Measurements from ENCODE around the gene BMPER.
"Not testable (repeated sequence)": the region's sequence is repeated elsewhere in the genome, so short reads cannot be mapped to it uniquely, and the experiment has no call there.

Gene BMPER

GRCh38 chr7:34163956-34164355, 258.6 kb downstream of the BMPER start:
- Mint-ChIP-seq H3K9me3 (ENCODE audit: low read depth) (peaks cover 9% of the 10 kb centered on the region), H3K4me3 (no peak overlapping the region), H3K27ac (no peak overlapping the region)

GRCh38 chr7:34165466-34165865, 260.1 kb downstream of the BMPER start:
- no peak overlapping the region for H3K4me3 Mint-ChIP-seq
- peaks cover 9% of the 10 kb centered on the region for H3K9me3 Mint-ChIP-seq (ENCODE audit: low read depth)
- no peaks in the 10 kb centered on the region for H3K4me1 Mint-ChIP-seq (ENCODE audit: low read depth)
- no peaks in the 10 kb centered on the region for H3K36me3 Mint-ChIP-seq
- H3K27ac Mint-ChIP-seq, result no peak overlapping the region
- no peaks in the 10 kb centered on the region for H3K27me3 Mint-ChIP-seq

More at GRCh38 chr7:34163956-34164355, 258.6 kb downstream of the BMPER start:
- no peaks in the 10 kb centered on the region for H3K27me3 Mint-ChIP-seq
- H3K36me3 Mint-ChIP-seq, result no peaks in the 10 kb centered on the region
- no peaks in the 10 kb centered on the region for H3K4me1 Mint-ChIP-seq (ENCODE audit: low read depth)

GRCh38 chr7:34165927-34166550, 260.7 kb downstream of the BMPER start:
- Mint-ChIP-seq H3K27me3 (no peaks in the 10 kb centered on the region), H3K36me3 (no peaks in the 10 kb centered on the region), H3K4me3 (no peak overlapping the region), H3K27ac (no peak overlapping the region), H3K4me1 (ENCODE audit: low read depth) (no peaks in the 10 kb centered on the region), H3K9me3 (ENCODE audit: low read depth) (peaks cover 9% of the 10 kb centered on the region)

DNA sequence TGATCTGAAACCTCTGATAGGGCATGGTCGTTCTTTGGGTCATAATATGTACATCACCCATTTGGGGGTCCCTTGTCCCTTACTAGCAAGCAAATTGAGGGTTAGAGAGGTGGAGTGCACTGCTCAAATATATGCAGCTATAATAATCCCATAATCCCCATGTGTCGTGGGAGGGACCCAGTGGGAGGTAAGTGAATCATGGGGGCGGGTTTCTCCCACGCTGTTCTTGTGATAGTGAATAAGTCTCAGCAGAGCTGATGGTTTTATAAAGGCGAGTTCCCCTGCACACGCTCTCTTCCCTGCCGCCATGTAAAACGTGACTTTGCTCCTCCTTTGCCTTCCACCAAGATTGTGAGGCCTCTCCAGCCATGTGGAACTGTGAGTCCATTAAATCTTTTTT, 262.7 kb downstream of the BMPER start:
- H3K4me1 Mint-ChIP-seq (ENCODE audit: low read depth), result no peaks in the 10 kb centered on the region
- peaks cover 5% of the 10 kb centered on the region for H3K9me3 Mint-ChIP-seq (ENCODE audit: low read depth)
- no peak overlapping the region for H3K27ac Mint-ChIP-seq
- no peaks in the 10 kb centered on the region for H3K27me3 Mint-ChIP-seq
- H3K4me3 Mint-ChIP-seq, result no peak overlapping the region
- no peaks in the 10 kb centered on the region for H3K36me3 Mint-ChIP-seq

GRCh38 chr7:34174688-34175616, 269.6 kb downstream of the BMPER start:
- H3K27me3 Mint-ChIP-seq; H3K9me3 Mint-ChIP-seq (ENCODE audit: low read depth); H3K36me3 Mint-ChIP-seq; H3K4me3 Mint-ChIP-seq; H3K4me1 Mint-ChIP-seq (ENCODE audit: low read depth); H3K27ac Mint-ChIP-seq: not testable (repeated sequence)

DNA sequence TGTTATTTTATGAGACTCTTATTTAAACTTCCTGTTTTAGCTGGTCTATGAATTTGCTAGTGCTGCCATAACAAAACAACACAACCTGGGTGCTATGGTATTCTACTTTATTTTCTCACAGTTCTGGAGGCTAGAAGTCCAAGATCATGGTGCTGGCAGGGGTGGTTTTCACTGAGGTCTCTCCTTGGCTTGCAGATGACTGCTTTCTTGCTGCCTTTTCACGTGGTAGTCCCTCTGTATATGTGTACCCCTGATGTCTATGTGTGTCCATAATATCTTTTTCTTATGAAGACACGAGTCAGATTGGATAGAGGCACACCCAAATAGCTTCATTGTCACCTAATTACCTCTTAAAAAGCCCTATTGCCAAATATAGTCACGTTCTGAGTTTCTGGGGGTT, 270.5 kb downstream of the BMPER start:
- Mint-ChIP-seq H3K4me1 (ENCODE audit: low read depth) (no peaks in the 10 kb centered on the region), H3K36me3 (no peaks in the 10 kb centered on the region), H3K27ac (no peak overlapping the region), H3K4me3 (no peak overlapping the region), H3K27me3 (peaks cover 2% of the 10 kb centered on the region), H3K9me3 (ENCODE audit: low read depth) (no peaks in the 10 kb centered on the region)

DNA sequence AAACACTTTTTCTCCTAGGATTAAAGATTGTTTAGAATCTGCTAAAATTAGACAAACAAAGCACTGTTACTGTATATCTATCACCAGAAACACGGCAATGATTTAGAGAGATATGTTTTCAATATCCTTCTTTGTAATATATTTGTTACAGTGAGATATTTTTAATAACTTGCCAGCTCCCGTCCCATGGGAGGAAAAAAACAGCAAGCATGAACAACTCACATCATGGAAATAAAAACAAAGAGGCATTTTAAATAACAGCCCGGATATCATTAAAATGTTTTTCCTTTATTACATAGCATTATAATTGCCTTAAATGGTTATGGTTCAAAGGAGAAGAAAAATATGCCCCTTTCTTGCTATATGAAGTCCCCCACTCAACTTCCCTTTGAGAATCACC, 272.1 kb downstream of the BMPER start:
- no peaks in the 10 kb centered on the region for H3K9me3 Mint-ChIP-seq (ENCODE audit: low read depth)
- H3K27me3 Mint-ChIP-seq, result peaks cover 2% of the 10 kb centered on the region
- no peak overlapping the region for H3K27ac Mint-ChIP-seq

GRCh38 chr7:34181271-34181958, 276.1 kb downstream of the BMPER start:
- Mint-ChIP-seq H3K4me1 (ENCODE audit: low read depth) (no peaks in the 10 kb centered on the region), H3K27me3 (no peaks in the 10 kb centered on the region), H3K36me3 (no peaks in the 10 kb centered on the region), H3K4me3 (no peak overlapping the region), H3K27ac (no peak overlapping the region), H3K9me3 (ENCODE audit: low read depth) (no peaks in the 10 kb centered on the region)

More for the DNA sequence above, 272.1 kb downstream of the BMPER start:
- Mint-ChIP-seq H3K36me3 (no peaks in the 10 kb centered on the region), H3K4me1 (ENCODE audit: low read depth) (no peaks in the 10 kb centered on the region), H3K4me3 (no peak overlapping the region)

- Mint-ChIP-seq H3K4me1 (ENCODE audit: low read depth) (no peaks in the 10 kb centered on the region), H3K4me3 (no peak overlapping the region), H3K36me3 (no peaks in the 10 kb centered on the region), H3K27me3 (no peaks in the 10 kb centered on the region), H3K9me3 (ENCODE audit: low read depth) (no peaks in the 10 kb centered on the region), H3K27ac (no peak overlapping the region)
Observed at GRCh38 chr7:34184466-34184865, 279.1 kb downstream of the BMPER start.

- H3K4me3 Mint-ChIP-seq, result no peak overlapping the region
- H3K4me1 Mint-ChIP-seq (ENCODE audit: low read depth), result no peaks in the 10 kb centered on the region
- H3K27me3 Mint-ChIP-seq, result no peaks in the 10 kb centered on the region
- H3K27ac Mint-ChIP-seq, result no peak overlapping the region
- H3K36me3 Mint-ChIP-seq, result no peaks in the 10 kb centered on the region
- no peaks in the 10 kb centered on the region for H3K9me3 Mint-ChIP-seq (ENCODE audit: low read depth)
Observed at GRCh38 chr7:34187798-34188307, 282.5 kb downstream of the BMPER start.

DNA sequence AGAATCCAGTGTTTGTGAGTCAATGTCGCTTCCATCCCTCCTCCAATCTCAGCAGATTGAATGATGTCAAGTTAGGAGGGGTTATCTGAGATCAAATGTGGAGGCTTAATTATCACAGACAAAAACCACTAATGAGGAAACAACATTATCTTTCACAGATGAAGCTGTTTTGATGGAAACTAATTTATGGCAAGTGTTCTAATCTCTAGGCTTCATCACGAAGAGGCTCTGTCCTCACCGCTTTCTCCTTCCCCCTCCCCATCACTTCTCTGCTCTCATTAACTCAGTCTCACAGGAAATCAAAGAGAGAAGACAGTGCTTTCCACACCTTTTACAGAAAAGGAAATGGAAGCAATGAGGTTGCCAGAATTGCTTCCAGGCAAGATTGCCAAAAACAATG, 283.7 kb downstream of the BMPER start:
- no peaks in the 10 kb centered on the region for H3K9me3 Mint-ChIP-seq (ENCODE audit: low read depth)
- no peak overlapping the region for H3K27ac Mint-ChIP-seq
- no peaks in the 10 kb centered on the region for H3K27me3 Mint-ChIP-seq
- H3K4me3 Mint-ChIP-seq, result no peak overlapping the region
- H3K36me3 Mint-ChIP-seq, result no peaks in the 10 kb centered on the region
- H3K4me1 Mint-ChIP-seq (ENCODE audit: low read depth), result no peaks in the 10 kb centered on the region

DNA sequence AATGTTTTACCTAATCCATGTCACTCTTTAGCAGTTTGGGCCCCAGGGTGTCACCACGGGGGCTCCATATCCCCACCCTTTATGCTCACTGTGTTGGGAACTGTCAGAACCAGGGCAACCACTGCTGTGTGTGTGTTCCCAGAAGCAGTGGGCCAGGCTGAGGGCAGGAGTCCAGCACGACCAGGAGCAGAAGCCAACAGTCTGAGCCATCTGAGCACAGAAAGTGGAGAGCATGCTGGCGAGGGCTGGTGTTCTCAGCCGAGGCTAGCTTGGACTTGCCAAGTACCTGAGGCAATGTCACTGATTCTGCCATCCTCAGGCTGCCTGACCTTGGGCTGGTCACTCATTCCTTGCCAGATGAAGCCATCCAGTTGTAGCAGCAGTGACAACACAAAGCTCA, 285.0 kb downstream of the BMPER start:
- Mint-ChIP-seq H3K4me3 (no peak overlapping the region), H3K27ac (no peak overlapping the region), H3K4me1 (ENCODE audit: low read depth) (no peaks in the 10 kb centered on the region), H3K9me3 (ENCODE audit: low read depth) (no peaks in the 10 kb centered on the region), H3K36me3 (no peaks in the 10 kb centered on the region), H3K27me3 (no peaks in the 10 kb centered on the region)

DNA sequence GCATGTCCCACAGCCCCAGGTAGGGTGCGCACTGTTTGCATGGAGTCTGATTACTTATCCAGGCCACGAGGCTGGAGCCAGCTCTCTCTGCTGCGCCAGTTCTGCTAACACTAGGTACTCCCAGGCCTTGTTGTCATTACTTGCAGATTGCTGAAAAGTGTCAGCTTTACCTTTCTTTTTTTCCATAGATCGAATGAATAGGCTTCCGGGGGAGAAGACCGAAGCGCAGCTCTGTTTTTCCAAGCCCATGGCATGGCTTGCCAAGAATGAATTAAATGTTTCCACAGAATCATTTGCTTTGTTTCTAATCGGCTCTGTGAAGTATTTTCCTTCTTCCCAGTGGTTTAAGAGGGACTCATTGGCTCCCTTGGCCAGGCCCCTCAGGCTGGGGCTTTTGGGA, 285.8 kb downstream of the BMPER start:
- no peaks in the 10 kb centered on the region for H3K4me1 Mint-ChIP-seq (ENCODE audit: low read depth)
- no peaks in the 10 kb centered on the region for H3K36me3 Mint-ChIP-seq
- H3K27me3 Mint-ChIP-seq, result no peaks in the 10 kb centered on the region
- H3K9me3 Mint-ChIP-seq (ENCODE audit: low read depth), result no peaks in the 10 kb centered on the region
- H3K27ac Mint-ChIP-seq, result no peak overlapping the region
- H3K4me3 Mint-ChIP-seq, result no peak overlapping the region

- Mint-ChIP-seq H3K4me3 (no peak overlapping the region), H3K4me1 (ENCODE audit: low read depth) (no peaks in the 10 kb centered on the region), H3K27me3 (no peaks in the 10 kb centered on the region), H3K27ac (no peak overlapping the region), H3K36me3 (no peaks in the 10 kb centered on the region), H3K9me3 (ENCODE audit: low read depth) (no peaks in the 10 kb centered on the region)
Observed at GRCh38 chr7:34191771-34192479, 286.6 kb downstream of the BMPER start.
